Measurements from ENCODE around the gene ZNF267.
"Not testable (repeated sequence)": the region's sequence is repeated elsewhere in the genome, so short reads cannot be mapped to it uniquely, and the experiment has no call there.

DNA sequence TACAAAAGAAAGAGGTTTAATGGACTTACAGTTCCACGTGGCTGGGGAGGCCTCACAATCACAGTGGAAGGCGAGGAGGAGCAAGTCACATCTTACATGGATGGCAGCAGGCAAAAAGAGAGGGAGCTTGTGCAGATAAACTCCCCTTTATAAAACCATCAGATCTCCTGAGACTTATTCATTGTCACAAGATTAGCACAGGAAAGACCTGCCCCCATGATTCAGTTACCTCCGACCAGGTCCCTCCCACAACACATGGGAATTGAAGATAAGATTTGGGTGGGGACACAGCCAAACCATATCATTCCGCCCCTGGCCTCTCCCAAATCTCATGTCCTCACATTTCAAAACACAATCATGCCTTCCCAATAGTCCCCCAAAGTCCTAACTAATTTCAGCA, 18.5 kb downstream of the ZNF267 start:
- not testable (repeated sequence) for TF ChIP-seq CTCF (IDR thresholded peaks at IDR 0.05; ENCODE audit: insufficient read depth, low read length, poor library complexity, severe bottlenecking); EZH2phosphoT487 (conservative IDR thresholded peaks at IDR 0.05; ENCODE audit: low read length)
